ENCODE results near the gene PSMA8. TPM values are rescaled to one million over a fixed set of nuclear protein-coding genes. Genes with fewer than 3 reads are reported as not detected.

Gene PSMA8
- total and polyA plus RNA-seq, 2 of the 13 experiments (the other 11 are each of a cell fraction or from before 2014, with no cell fraction given) = not detected

- Histone ChIP-seq H3K79me2 (ENCODE audit: insufficient read depth, low read length) (no peaks in the 10 kb centered on the region), H3K9ac (ENCODE audit: insufficient read depth, low read depth, low read length) (no peak overlapping the region), H3K27me3 (ENCODE audit: control insufficient read depth in 1 of 2, insufficient read depth in 2 of 2, low read length in 2 of 2) (no peaks in the 10 kb centered on the region), H3K36me3 (replicated peaks in 1 of 2; ENCODE audit: control insufficient read depth in 1 of 2, insufficient read depth in 2 of 2, low read length in 2 of 2) (no peaks in the 10 kb centered on the region), H3K4me1 (ENCODE audit: insufficient read depth, low read length) (no peaks in the 10 kb centered on the region), H3K4me3 (replicated peaks in 1 of 3; ENCODE audit: insufficient read depth in 1 of 3, low read depth in 2 of 3, low read length in 3 of 3) (no peak overlapping the region), H2AFZ (ENCODE audit: low read length) (no peak overlapping the region), H3K27ac (ENCODE audit: extremely low read length, insufficient read depth, low read length) (no peak overlapping the region), H3K9me3 (ENCODE audit: low read length) (no peaks in the 10 kb centered on the region), H3K4me2 (ENCODE audit: low read depth, low read length) (no peak overlapping the region), H4K20me1 (ENCODE audit: insufficient read depth, low read length) (no peaks in the 10 kb centered on the region)
- ATAC-seq = no peak
- intact Hi-C loops (cut with micrococcal nuclease; ENCODE audit: unreplicated experiment) = no loop called here
- POLR2A ChIA-PET = no interaction called here
- 51% methylated on average over 1 of the region's 1 CpG for WGBS (ENCODE audit: low lambda C conversion rate)
- CTCF ChIA-PET (ENCODE audit: low intra/inter-chr PET ratio, low total read pairs) = no interaction called here
- in situ Hi-C loops (cut with HindIII; ENCODE audit: extremely low pct_ligation_motif_present, low pct_unique_long_range_greater_than_20kb) = no loop called here
- no peak for DNase-seq (ENCODE audit: low spot score)
- FAIRE-seq = no peak
- BruUV-seq (replicated peaks) = no TSS peak
- TF ChIP-seq CHD2 (IDR thresholded peaks at IDR 0.05; ENCODE audit: low read depth, low read length) (no peak), ZNF136 (CRISPR knock-in tag; IDR thresholded peaks at IDR 0.05; ENCODE audit: low read depth) (no peak), ZNF547 (CRISPR knock-in tag; IDR thresholded peaks at IDR 0.05) (no peak), ZNF432 (CRISPR knock-in tag; IDR thresholded peaks at IDR 0.05; ENCODE audit: borderline replicate concordance) (no peak), REPIN1 (CRISPR knock-in tag; IDR thresholded peaks at IDR 0.05; ENCODE audit: borderline replicate concordance, low read depth) (no peak), ATF5 (CRISPR knock-in tag; IDR thresholded peaks at IDR 0.05; ENCODE audit: low read depth) (no peak), ZNF407 (CRISPR knock-in tag; IDR thresholded peaks at IDR 0.05; ENCODE audit: not compliant biosample characterization) (no peak), ZNF292 (CRISPR knock-in tag; IDR thresholded peaks at IDR 0.05; ENCODE audit: borderline replicate concordance, low read depth) (no peak), MBNL3 (CRISPR knock-in tag; conservative IDR thresholded peaks at IDR 0.05) (no peak), FOXJ3 (CRISPR knock-in tag; IDR thresholded peaks at IDR 0.05; ENCODE audit: borderline replicate concordance) (no peak)
- TF ChIP-seq, protein P1, sequence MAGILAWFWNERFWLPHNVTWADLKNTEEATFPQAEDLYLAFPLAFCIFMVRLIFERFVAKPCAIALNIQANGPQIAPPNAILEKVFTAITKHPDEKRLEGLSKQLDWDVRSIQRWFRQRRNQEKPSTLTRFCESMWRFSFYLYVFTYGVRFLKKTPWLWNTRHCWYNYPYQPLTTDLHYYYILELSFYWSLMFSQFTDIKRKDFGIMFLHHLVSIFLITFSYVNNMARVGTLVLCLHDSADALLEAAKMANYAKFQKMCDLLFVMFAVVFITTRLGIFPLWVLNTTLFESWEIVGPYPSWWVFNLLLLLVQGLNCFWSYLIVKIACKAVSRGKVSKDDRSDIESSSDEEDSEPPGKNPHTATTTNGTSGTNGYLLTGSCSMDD (CRISPR knock-in tag; IDR thresholded peaks at IDR 0.05) = no peak
- TF ChIP-seq, protein P2, sequence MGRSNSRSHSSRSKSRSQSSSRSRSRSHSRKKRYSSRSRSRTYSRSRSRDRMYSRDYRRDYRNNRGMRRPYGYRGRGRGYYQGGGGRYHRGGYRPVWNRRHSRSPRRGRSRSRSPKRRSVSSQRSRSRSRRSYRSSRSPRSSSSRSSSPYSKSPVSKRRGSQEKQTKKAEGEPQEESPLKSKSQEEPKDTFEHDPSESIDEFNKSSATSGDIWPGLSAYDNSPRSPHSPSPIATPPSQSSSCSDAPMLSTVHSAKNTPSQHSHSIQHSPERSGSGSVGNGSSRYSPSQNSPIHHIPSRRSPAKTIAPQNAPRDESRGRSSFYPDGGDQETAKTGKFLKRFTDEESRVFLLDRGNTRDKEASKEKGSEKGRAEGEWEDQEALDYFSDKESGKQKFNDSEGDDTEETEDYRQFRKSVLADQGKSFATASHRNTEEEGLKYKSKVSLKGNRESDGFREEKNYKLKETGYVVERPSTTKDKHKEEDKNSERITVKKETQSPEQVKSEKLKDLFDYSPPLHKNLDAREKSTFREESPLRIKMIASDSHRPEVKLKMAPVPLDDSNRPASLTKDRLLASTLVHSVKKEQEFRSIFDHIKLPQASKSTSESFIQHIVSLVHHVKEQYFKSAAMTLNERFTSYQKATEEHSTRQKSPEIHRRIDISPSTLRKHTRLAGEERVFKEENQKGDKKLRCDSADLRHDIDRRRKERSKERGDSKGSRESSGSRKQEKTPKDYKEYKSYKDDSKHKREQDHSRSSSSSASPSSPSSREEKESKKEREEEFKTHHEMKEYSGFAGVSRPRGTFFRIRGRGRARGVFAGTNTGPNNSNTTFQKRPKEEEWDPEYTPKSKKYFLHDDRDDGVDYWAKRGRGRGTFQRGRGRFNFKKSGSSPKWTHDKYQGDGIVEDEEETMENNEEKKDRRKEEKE (IDR thresholded peaks at IDR 0.05) = no peak
These were observed 58.6 kb downstream of the PSMA8 start for GRCh38 chr18:26192233-26192632.

All from HepG2 (cell line).